T-helper 1 cell treated with Interleukin-12 subunit alpha and Interleukin-12 subunit beta and Interleukin-4 antibody, amounts not matched to agents 30 ng/mL and 1 ng/mL, for 36 hours (primary cell): ENCODE data around the gene CPA2. TPM values are rescaled to one million over a fixed set of nuclear protein-coding genes. Genes with fewer than 3 reads are reported as not detected.

Experiments used
- intact Hi-C: fragments of 100-400 bp; cut with micrococcal nuclease; formaldehyde crosslinking; loops from one replicate; pipeline ENCODE4 v1.15.1; 2024
- total RNA-seq: library from RNA; stranded (reverse); gene quantifications from 2 replicates; pipeline ENCODE4 v1.2.3, GENCODE V29; 2022

CPA2 gene
- total RNA-seq, 1 donor from 2014 or later = not detected

DNA sequence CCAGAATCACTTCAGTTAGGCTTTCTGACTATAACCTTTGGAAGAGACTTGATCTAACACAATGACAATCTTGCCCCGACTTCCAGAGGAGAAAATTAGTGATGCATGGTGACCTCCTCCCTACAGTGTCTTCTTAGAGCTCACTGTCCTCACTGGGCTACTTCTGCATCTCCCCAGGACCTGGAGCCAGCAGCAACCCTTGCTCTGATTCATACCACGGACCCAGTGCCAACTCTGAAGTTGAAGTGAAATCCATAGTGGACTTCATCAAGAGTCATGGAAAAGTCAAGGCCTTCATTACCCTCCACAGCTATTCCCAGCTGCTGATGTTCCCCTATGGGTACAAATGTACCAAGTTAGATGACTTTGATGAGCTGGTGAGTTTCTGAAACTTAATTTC lies 12.6 kb downstream of the CPA2 start:
- intact Hi-C loops = no loop called here

DNA sequence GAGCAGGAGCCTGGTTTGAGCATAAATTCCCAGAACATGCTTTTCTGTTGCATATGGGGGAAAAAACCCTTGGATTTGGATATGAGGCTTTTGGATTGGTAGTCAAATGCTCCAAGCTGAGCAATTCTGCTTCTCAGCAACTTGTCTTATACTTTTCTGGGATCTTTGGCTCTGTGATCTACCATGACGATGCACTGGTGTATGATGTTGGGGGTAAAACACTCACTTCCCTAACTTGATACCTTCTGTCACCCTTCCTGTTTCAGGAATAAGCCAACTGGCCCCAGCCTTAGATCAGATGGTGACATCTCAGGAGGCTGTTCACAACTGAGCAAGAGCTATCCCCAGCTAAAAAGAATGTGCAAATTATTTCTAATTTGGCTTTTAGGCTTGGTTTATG lies 13.2 kb downstream of the CPA2 start:
- intact Hi-C loops = no loop called here

- intact Hi-C loops = no loop called here
Observed at GRCh38 chr7:130281260-130281659, 14.6 kb downstream of the CPA2 start.

GRCh38 chr7:130286881-130287280 lies 20.2 kb downstream of the CPA2 start:
- intact Hi-C loops = no loop called here

DNA sequence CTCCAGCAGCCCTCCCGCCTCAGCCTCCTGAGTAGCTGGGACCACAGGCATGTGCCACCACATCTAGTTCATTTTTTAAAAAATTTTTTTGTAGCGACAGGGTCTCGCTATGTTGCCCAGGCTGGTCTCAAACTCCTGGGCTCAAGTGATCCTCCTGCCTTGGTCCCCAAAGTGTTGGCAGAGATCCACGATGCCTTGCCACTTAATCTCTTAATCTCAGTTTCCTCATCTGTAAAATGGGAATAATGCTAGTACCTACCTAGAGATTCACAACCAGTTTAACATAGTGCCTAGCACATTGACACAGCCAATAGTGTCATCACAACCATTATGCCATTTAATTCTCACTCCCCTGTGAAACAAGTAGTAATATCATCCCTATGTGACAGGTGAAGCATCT lies 21.5 kb downstream of the CPA2 start:
- intact Hi-C loops = no loop called here

DNA sequence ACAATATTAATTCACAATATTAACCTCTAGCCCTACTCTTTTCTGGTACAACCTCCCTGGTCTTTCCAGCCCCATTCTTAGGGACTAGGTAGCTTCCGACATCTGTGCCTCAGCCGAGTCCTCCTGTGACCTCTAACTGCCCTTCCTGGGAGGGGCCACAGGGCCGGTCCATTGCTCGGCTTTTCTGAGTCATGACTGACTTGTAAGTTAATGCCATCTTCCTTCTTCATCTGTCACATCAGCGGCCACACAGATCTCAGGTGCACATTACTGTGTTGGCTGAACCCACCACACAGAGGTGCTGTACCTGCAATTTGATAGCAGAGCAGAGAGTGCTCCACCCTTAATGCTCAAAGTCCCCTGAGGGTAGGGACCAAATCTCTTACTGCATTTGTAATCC lies 22.2 kb downstream of the CPA2 start:
- intact Hi-C loops = no loop called here

DNA sequence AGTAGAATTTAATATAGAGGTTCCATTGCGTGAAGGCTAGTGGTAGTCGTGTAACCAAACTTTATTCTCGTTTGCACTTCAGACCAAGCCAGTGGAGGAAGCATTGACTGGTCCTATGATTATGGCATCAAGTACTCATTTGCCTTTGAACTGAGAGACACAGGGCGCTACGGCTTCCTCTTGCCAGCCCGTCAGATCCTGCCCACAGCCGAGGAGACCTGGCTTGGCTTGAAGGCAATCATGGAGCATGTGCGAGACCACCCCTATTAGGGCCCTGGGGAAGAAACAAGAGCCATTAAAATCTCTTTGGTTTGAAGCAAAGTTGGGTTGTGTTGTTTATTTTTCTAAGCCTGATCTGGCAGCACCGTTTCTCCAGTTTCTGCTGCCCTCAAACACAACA lies 22.8 kb downstream of the CPA2 start:
- intact Hi-C loops = no loop called here

- intact Hi-C loops = no loop called here
Observed at GRCh38 chr7:130290745-130291144, 24.1 kb downstream of the CPA2 start.

- intact Hi-C loops = no loop called here
Observed at GRCh38 chr7:130292682-130293257, 26.1 kb downstream of the CPA2 start, which contains the start of gene CPA4. Gene CPA4 (plus strand): TSS chr7:130293161. CDS start chr7:130293181, 20 bp downstream.

- intact Hi-C loops = no loop called here
Observed at GRCh38 chr7:130293521-130293920, 26.9 kb downstream of the CPA2 start.

GRCh38 chr7:130294314-130294713 lies 27.7 kb downstream of the CPA2 start:
- intact Hi-C loops = no loop called here

GRCh38 chr7:130296221-130296951 lies 29.7 kb downstream of the CPA2 start:
- intact Hi-C loops = no loop called here

DNA sequence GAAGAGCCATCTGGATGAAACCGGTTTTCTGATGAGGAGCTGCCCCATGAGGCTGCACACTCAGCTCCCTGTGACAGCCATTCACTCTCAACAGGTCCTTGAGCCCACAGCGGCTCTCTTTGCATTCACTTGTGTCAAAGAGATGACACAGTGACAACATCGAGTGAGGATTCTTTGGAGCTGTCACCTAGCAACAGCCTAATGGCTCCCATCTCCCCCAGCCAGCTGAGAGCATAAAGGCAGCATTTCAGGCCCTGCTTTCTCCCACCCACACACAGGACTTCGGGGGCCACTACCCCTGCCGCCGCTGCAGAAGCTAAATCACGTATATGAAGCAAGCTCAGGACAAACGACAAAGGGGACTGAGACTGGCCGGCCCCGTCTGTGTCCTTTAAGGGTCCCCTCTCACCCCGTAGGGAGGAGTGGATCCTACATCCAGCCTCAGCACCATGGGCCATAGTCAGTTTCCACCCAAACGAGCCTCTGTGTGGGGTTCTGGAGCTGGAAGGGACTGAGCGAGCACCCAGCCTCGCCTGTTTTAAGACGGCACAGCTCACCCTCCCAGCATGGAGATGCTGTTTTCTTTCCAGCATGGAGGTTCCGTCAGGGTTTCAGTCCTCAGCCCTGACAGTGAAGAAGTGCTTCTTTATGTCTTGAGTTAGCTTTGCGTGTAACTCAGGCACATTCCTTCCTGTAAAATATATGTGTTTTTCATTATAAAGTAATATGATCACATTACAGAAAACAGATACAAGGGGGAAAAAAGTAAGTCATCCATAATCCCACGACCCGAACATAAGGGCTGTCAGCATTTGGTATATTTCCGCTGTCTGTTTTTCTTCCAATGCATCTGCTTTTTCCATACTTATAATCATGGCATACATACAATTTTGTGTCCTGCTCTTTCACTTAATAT lies 31.2 kb downstream of the CPA2 start:
- intact Hi-C loops = no loop called here

DNA sequence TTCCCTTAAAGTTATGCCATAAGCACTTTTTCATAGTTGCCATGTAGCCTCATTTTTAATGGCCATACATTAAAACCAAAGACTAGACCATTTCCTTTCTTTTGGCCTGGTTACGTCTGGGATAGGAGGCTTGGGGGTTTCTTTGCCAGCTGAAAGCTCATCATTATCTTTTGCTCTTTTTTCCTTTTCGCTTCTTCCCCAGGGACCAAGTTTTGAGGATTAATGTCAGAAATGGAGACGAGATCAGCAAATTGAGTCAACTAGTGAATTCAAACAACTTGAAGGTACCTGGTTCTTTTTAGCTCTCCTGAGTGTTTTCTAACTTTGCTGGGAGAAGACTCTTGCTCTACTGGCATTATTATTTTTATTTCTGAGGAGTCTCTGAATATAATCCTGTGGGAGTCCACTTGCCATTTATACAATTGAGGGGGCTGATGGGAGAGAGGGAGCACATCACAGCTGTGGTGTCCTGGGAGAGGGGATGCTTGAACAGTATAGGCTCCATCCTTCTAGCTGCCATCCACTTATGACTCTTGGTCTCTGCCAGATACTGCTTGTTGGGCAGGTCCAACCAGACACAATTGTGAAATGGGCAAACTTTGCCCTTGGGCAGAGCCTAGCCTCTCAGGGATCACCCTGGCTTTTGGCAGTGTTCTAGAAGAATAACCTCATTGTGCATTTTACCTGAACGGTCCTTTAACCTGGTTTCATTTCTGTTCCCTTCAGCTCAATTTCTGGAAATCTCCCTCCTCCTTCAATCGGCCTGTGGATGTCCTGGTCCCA lies 32.1 kb downstream of the CPA2 start:
- intact Hi-C loops = no loop called here

- intact Hi-C loops = no loop called here
Observed at GRCh38 chr7:130299866-130300265, 33.2 kb downstream of the CPA2 start.

- intact Hi-C loops = no loop called here
Observed at GRCh38 chr7:130301501-130302020, 34.9 kb downstream of the CPA2 start.

DNA sequence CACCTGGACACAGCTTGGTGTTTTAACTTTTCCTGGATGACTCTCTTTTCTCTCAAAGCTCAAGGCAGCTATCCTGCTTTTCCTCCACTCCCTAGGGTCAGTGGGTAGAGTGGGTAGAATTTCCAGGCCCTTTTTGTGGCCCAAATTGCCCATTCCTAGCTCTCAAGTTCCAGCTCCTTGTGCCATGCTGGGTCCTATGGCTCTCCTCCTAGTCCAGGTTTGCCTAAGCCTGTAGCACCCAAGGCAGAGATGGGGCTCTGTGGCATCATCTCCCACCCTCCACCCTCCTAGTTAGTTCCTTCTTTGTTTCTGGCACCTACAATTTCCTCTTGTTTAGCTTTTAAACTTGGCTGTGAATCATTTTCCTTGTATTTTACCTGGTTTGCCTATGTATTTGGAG lies 36.0 kb downstream of the CPA2 start:
- intact Hi-C loops = no loop called here

GRCh38 chr7:130303127-130303526 lies 36.5 kb downstream of the CPA2 start:
- intact Hi-C loops = no loop called here

DNA sequence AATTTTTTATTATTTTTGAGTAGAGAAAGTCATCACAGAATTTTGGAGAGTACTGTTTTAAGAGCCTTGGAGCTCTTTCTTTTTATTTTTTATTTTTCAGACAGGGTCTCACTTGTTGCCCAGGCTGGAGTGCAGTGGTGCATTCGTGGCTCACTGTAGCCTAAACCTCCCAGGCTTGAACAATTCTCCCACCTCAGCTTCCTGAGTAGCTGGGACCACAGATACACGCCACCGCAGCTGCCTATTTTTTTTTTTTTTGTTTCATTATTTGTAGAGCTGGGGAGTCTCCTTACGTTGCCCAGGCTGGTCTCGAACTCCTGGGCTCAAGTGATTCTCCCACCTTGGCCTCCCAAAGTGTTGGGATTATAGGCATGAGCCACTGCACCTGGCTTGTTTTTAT lies 36.9 kb downstream of the CPA2 start:
- intact Hi-C loops = no loop called here

- intact Hi-C loops = no loop called here
Observed at GRCh38 chr7:130303982-130304381, 37.3 kb downstream of the CPA2 start.

DNA sequence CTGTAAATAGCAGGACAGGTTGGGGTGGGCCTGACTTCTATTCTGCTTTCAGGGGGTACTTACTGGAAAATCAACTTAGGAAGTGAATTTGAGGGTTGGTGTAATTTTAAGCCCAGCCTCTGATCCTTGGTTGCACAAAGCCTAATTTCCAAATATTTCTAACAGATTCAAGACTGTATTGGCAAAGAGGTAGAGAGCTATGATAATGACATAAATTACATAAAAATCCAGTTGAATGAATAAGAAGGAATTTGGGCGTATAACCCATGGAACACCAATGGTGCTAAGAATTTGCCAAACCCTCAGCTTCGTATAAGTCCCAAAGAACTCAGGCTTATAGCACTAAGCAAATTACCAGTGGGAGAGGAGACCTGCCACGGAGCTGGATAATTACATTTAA lies 38.2 kb downstream of the CPA2 start:
- intact Hi-C loops = no loop called here
